A549 (cell line): Measurements from ENCODE around the gene GRM4. TPM values are rescaled to one million over a fixed set of nuclear protein-coding genes. Genes with fewer than 3 reads are reported as not detected.

Experiments
- ATAC-seq, 2 experiments: fragments of 200-7000 bp in 1 of 2; fragments of >200 bp in 1 of 2; cut with Nextera tagmentation in 1 of 2; cut with Tn5 transposase in 1 of 2; 3 replicates each; pipeline versions ENCODE4 v1.8.0 to v1.9.1; 2018 to 2020; ENCODE audit warnings: mild to moderate bottlenecking in 1 of 2, moderate library complexity in 1 of 2
- CTCF ChIA-PET: fragments of 300-600 bp; sonication (Branson Sonifier 250); formaldehyde crosslinking; extraction: SDS; loops from one replicate; lab custom pipeline; 2021; ENCODE audit warnings: antibody characterized with exemption, inconsistent platforms; lab: Yijun Ruan, JAX
- POLR2A ChIA-PET: fragments of 350-600 bp; formaldehyde crosslinking; extraction: SDS; loops from one replicate; lab custom pipeline; 2021; ENCODE audit warnings: antibody characterized with exemption, inconsistent platforms; lab: Yijun Ruan, JAX
- DNase-seq, 2 experiments: peaks; one replicate each; pipeline versions ENCODE4 v3.0.0 to v3.0.0-alpha.2; 2011 to 2016; ENCODE audit warnings: low read depth in 1 of 2, low spot score in 1 of 2
- FAIRE-seq: peaks from 2 replicates; lab custom pipeline; 2011; peaks lifted over from hg19 to GRCh38; lab: Jason Lieb, UNC
- H3K27ac ChIP-seq, 2 experiments: fragments of >200 bp; sonication (Bioruptor Twin); formaldehyde crosslinking; 3 replicates each; pipeline ENCODE4 v1.5.1; 2016 to 2017
- H3K4me1 ChIP-seq: fragments of >200 bp; sonication (Bioruptor Twin); formaldehyde crosslinking; 3 replicates; pipeline ENCODE4 v1.6.1; 2016
- H3K4me2 ChIP-seq: fragments of >200 bp; sonication (Bioruptor Twin); formaldehyde crosslinking; 3 replicates; pipeline ENCODE4 v1.6.1; 2016
- H3K4me3 ChIP-seq: fragments of >200 bp; sonication (Bioruptor Twin); formaldehyde crosslinking; 3 replicates; pipeline ENCODE4 v1.5.1; 2016
- H3K9me3 ChIP-seq: fragments of >200 bp; sonication (Bioruptor Twin); formaldehyde crosslinking; 3 replicates; pipeline ENCODE4 v1.6.1; 2016
- CEBPB ChIP-seq, 2 experiments: fragments of >200 bp in 1 of 2; sonication (Bioruptor Twin) in 1 of 2; formaldehyde crosslinking in 1 of 2; IDR thresholded peaks; 2 replicates each; pipeline ENCODE4 v1.6.1; 2012 to 2016
- CHD4 ChIP-seq: fragments of 200-600 bp; sonication (generic); IDR thresholded peaks from 2 replicates; pipeline ENCODE4 v1.6.1; 2016; ENCODE audit warnings: antibody characterized with exemption, mild to moderate bottlenecking, borderline replicate concordance
- E2F6 ChIP-seq: IDR thresholded peaks from 2 replicates; pipeline ENCODE4 v1.6.1; 2012; ENCODE audit warnings: low read depth, borderline replicate concordance
- ELK1 ChIP-seq: fragments of 150-350 bp; IDR thresholded peaks from 2 replicates; pipeline ENCODE4 v1.6.1; 2014; ENCODE audit warnings: low read depth, mild to moderate bottlenecking, low read length
- FOXS1 ChIP-seq: fragments of 250-450 bp; sonication (Bioruptor Pico); IDR thresholded peaks from 2 replicates; pipeline ENCODE4 v1.5.0; 2020; ENCODE audit warnings: mild to moderate bottlenecking, moderate library complexity
- GATA3 ChIP-seq: IDR thresholded peaks from 2 replicates; pipeline ENCODE4 v1.6.1; 2012; ENCODE audit warnings: borderline replicate concordance
- HOXA7 ChIP-seq: fragments of 250-450 bp; sonication (Bioruptor Pico); IDR thresholded peaks from 2 replicates; pipeline ENCODE4 v1.5.0; 2020; ENCODE audit warnings: mild to moderate bottlenecking, moderate library complexity
- HOXB13 ChIP-seq: fragments of 250-450 bp; sonication (Bioruptor Pico); IDR thresholded peaks from 2 replicates; pipeline ENCODE4 v1.5.0; 2020; ENCODE audit warnings: low read depth, mild to moderate bottlenecking, moderate library complexity
- HOXB5 ChIP-seq: fragments of 250-450 bp; sonication (Bioruptor Pico); IDR thresholded peaks from 2 replicates; pipeline ENCODE4 v1.5.0; 2020; ENCODE audit warnings: mild to moderate bottlenecking, moderate library complexity
- JUN ChIP-seq, 2 experiments: fragments of >200 bp; sonication (Bioruptor Twin); formaldehyde crosslinking; IDR thresholded peaks; 2 replicates in 1 of 2; 3 replicates in 1 of 2; pipeline ENCODE4 v1.6.1; 2016 to 2017
- MAFK ChIP-seq: fragments of 450-650 bp; IDR thresholded peaks from 2 replicates; pipeline ENCODE4 v1.6.1; 2014; ENCODE audit not compliant: partially characterized antibody
- NPAS2 ChIP-seq: fragments of 250-450 bp; sonication (Bioruptor Pico); IDR thresholded peaks from 2 replicates; pipeline ENCODE4 v1.8.0; 2022; ENCODE audit warnings: mild to moderate bottlenecking, moderate library complexity, borderline replicate concordance
- NR3C1 ChIP-seq: fragments of >200 bp; sonication (Bioruptor Twin); formaldehyde crosslinking; IDR thresholded peaks from 3 replicates; pipeline ENCODE4 v1.6.1; 2017
- PHF8 ChIP-seq: fragments of 200-600 bp; sonication (generic); IDR thresholded peaks from 2 replicates; pipeline ENCODE4 v1.6.1; 2016; ENCODE audit warnings: low read depth, mild to moderate bottlenecking, antibody characterized with exemption, moderate library complexity, borderline replicate concordance
- RAD21 ChIP-seq, 2 experiments: fragments of >200 bp in 1 of 2; sonication (Bioruptor Twin) in 1 of 2; formaldehyde crosslinking in 1 of 2; IDR thresholded peaks in 1 of 2; conservative IDR thresholded peaks in 1 of 2; 2 replicates in 1 of 2; 3 replicates in 1 of 2; pipeline ENCODE4 v1.6.1; 2012 to 2018; ENCODE audit warnings: inconsistent platforms in 1 of 2
- RARB ChIP-seq: fragments of 250-450 bp; sonication (Bioruptor Pico); IDR thresholded peaks from 2 replicates; pipeline ENCODE4 v1.8.0; 2021; ENCODE audit warnings: mild to moderate bottlenecking, moderate library complexity
- RFX5 ChIP-seq: fragments of 450-650 bp; IDR thresholded peaks from 2 replicates; pipeline ENCODE4 v1.7.1; 2014; ENCODE audit warnings: antibody characterized with exemption, mild to moderate bottlenecking, moderate library complexity
- RNF2 ChIP-seq: fragments of 200-600 bp; sonication (generic); IDR thresholded peaks from 2 replicates; pipeline ENCODE4 v1.6.1; 2016; ENCODE audit warnings: low read depth, mild to moderate bottlenecking, antibody characterized with exemption, moderate library complexity, borderline replicate concordance
- SREBF2 ChIP-seq: fragments of 450-650 bp; IDR thresholded peaks from 2 replicates; pipeline ENCODE4 v1.6.1; 2014; ENCODE audit warnings: mild to moderate bottlenecking, moderate library complexity
- TP53 ChIP-seq: fragments of 250-450 bp; sonication (Bioruptor Pico); IDR thresholded peaks from 2 replicates; pipeline ENCODE4 v1.5.0; 2021; ENCODE audit warnings: mild to moderate bottlenecking, moderate library complexity
- WGBS: methylation state at CpG from one replicate; pipeline ENCODE4 v1.1.6; 2017; ENCODE audit errors: missing lambda C conversion rate; 5-methylcytosine and 5-hydroxymethylcytosine counted together
- polyA plus RNA-seq, 4 experiments: library from polyadenylated mRNA; depleted of rRNA in 3 of 4; stranded (reverse); fragments of >200 nt; fragmentation: RNase III in 1 of 4; extraction: RNeasy Plus Mini Kit Qiagen cat#74134 plus additional on column Dnase treatment in 1 of 4; gene quantifications; 2 replicates in 3 of 4; 3 replicates in 1 of 4; pipeline ENCODE4 v1.2.3, GENCODE V29; 2011 to 2017
- TF ChIP-seq, protein P1 (sequence below): fragments of >200 bp; sonication (Bioruptor Twin); formaldehyde crosslinking; IDR thresholded peaks from 3 replicates; pipeline ENCODE4 v1.6.1; 2016
- TF ChIP-seq, protein P2 (sequence below): fragments of 250-450 bp; sonication (Bioruptor Pico); IDR thresholded peaks from 2 replicates; pipeline ENCODE4 v1.5.0; 2020; ENCODE audit warnings: low read depth, mild to moderate bottlenecking, moderate library complexity
- TF ChIP-seq, protein P3 (sequence below): fragments of 250-450 bp; sonication (Bioruptor Pico); IDR thresholded peaks from 2 replicates; pipeline ENCODE4 v1.5.0; 2021; ENCODE audit warnings: mild to moderate bottlenecking, moderate library complexity, borderline replicate concordance
- TF ChIP-seq, protein P4 (sequence below): fragments of >200 bp; sonication (Bioruptor Twin); formaldehyde crosslinking; IDR thresholded peaks from 3 replicates; pipeline ENCODE4 v1.5.1; 2016

Gene GRM4
- polyA plus RNA-seq, 2 of the 4 experiments (the other 2 are of a cell fraction): 0.05 TPM

- TF ChIP-seq RNF2: no peak
- no peak for TF ChIP-seq CHD4
- no peak for TF ChIP-seq SREBF2
- TF ChIP-seq RARB: no peak
- TF ChIP-seq HOXB13 (CRISPR knock-in tag): no peak
- no peak for TF ChIP-seq PHF8
Measured at GRCh38 chr6:34170346-34170745, 24.5 kb upstream of the GRM4 start (continued).

DNA sequence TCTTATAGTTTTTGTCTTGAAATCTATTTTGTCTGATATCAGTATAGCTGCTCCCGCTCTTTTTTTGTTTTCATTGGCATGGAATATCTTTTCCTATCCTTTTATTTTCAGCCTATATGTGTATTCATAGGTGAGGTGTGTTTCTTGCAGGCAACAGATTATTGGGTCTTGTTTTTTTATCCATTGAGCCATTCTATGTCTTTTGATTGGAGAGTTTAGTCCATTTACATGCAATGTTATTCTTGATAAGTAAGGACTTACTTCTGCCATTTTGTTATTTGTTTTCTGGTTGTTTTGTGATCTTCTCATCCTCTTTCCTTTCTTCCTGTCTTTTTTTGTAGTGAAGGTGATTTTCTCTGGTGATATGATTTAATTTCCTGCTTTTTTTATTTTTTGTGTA, 24.0 kb upstream of the GRM4 start:
- Histone ChIP-seq H3K4me3 (no peak overlapping the region), H3K27ac (no peak overlapping the region), H3K4me1 (no peaks in the 10 kb centered on the region), H3K9me3 (no peaks in the 10 kb centered on the region), H3K4me2 (no peak overlapping the region)
- no peak for FAIRE-seq
- POLR2A ChIA-PET: no interaction called here
- no peak for DNase-seq
- no peak for ATAC-seq
- CTCF ChIA-PET: interaction anchor here (0.6 to 1.5 kb wide), 3 partner anchors 15 to 116 kb away, joined by 3 to 5 read pairs (median 3); no protein-coding TSS in a partner anchor
- TF ChIP-seq GATA3: no peak
- no peak for TF ChIP-seq TP53 (CRISPR knock-in tag)
- TF ChIP-seq, protein P1, sequence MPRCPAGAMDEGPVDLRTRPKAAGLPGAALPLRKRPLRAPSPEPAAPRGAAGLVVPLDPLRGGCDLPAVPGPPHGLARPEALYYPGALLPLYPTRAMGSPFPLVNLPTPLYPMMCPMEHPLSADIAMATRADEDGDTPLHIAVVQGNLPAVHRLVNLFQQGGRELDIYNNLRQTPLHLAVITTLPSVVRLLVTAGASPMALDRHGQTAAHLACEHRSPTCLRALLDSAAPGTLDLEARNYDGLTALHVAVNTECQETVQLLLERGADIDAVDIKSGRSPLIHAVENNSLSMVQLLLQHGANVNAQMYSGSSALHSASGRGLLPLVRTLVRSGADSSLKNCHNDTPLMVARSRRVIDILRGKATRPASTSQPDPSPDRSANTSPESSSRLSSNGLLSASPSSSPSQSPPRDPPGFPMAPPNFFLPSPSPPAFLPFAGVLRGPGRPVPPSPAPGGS: no peak
- no peak for TF ChIP-seq MAFK
- no peak for TF ChIP-seq JUN (IDR thresholded peaks at IDR 0.05)
- no peak for TF ChIP-seq RFX5
- TF ChIP-seq NPAS2 (CRISPR knock-in tag): no peak
- TF ChIP-seq FOXS1 (CRISPR knock-in tag): no peak
- TF ChIP-seq, protein P2, sequence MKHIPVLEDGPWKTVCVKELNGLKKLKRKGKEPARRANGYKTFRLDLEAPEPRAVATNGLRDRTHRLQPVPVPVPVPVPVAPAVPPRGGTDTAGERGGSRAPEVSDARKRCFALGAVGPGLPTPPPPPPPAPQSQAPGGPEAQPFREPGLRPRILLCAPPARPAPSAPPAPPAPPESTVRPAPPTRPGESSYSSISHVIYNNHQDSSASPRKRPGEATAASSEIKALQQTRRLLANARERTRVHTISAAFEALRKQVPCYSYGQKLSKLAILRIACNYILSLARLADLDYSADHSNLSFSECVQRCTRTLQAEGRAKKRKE (CRISPR knock-in tag): no peak
- TF ChIP-seq NR3C1: no peak
- no peak for TF ChIP-seq HOXB13 (CRISPR knock-in tag)
- TF ChIP-seq, protein P3, sequence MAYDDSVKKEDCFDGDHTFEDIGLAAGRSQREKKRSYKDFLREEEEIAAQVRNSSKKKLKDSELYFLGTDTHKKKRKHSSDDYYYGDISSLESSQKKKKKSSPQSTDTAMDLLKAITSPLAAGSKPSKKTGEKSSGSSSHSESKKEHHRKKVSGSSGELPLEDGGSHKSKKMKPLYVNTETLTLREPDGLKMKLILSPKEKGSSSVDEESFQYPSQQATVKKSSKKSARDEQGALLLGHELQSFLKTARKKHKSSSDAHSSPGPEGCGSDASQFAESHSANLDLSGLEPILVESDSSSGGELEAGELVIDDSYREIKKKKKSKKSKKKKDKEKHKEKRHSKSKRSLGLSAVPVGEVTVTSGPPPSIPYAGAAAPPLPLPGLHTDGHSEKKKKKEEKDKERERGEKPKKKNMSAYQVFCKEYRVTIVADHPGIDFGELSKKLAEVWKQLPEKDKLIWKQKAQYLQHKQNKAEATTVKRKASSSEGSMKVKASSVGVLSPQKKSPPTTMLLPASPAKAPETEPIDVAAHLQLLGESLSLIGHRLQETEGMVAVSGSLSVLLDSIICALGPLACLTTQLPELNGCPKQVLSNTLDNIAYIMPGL: no peak
- TF ChIP-seq, protein P4, sequence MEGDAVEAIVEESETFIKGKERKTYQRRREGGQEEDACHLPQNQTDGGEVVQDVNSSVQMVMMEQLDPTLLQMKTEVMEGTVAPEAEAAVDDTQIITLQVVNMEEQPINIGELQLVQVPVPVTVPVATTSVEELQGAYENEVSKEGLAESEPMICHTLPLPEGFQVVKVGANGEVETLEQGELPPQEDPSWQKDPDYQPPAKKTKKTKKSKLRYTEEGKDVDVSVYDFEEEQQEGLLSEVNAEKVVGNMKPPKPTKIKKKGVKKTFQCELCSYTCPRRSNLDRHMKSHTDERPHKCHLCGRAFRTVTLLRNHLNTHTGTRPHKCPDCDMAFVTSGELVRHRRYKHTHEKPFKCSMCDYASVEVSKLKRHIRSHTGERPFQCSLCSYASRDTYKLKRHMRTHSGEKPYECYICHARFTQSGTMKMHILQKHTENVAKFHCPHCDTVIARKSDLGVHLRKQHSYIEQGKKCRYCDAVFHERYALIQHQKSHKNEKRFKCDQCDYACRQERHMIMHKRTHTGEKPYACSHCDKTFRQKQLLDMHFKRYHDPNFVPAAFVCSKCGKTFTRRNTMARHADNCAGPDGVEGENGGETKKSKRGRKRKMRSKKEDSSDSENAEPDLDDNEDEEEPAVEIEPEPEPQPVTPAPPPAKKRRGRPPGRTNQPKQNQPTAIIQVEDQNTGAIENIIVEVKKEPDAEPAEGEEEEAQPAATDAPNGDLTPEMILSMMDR: no peak
- no peak for TF ChIP-seq SREBF2
- no peak for TF ChIP-seq CEBPB (IDR thresholded peaks at IDR 0.05)
- TF ChIP-seq RAD21 (conservative IDR thresholded peaks at IDR 0.05 in 1 of 2, IDR thresholded peaks at IDR 0.05 in 1 of 2): no peak
- TF ChIP-seq ELK1: no peak
- no peak for TF ChIP-seq E2F6
- no peak for TF ChIP-seq HOXB5
- TF ChIP-seq HOXA7: no peak
- WGBS: 90% methylated on average over 1 of the region's 1 CpG
